HG03521 (cell line): ENCODE measurements around the gene COMMD6.
"Not testable (repeated sequence)": the region's sequence is repeated elsewhere in the genome, so short reads cannot be mapped to it uniquely, and the experiment has no call there.

ENCODE experiments used
- ATAC-seq: cut with Tn5 transposase; IDR thresholded peaks from one replicate; pipeline ENCODE4 v1.9.1; 2021; ENCODE audit warnings: mild to moderate bottlenecking, moderate library complexity; ENCODE audit not compliant: unreplicated experiment

The COMMD6 gene

DNA sequence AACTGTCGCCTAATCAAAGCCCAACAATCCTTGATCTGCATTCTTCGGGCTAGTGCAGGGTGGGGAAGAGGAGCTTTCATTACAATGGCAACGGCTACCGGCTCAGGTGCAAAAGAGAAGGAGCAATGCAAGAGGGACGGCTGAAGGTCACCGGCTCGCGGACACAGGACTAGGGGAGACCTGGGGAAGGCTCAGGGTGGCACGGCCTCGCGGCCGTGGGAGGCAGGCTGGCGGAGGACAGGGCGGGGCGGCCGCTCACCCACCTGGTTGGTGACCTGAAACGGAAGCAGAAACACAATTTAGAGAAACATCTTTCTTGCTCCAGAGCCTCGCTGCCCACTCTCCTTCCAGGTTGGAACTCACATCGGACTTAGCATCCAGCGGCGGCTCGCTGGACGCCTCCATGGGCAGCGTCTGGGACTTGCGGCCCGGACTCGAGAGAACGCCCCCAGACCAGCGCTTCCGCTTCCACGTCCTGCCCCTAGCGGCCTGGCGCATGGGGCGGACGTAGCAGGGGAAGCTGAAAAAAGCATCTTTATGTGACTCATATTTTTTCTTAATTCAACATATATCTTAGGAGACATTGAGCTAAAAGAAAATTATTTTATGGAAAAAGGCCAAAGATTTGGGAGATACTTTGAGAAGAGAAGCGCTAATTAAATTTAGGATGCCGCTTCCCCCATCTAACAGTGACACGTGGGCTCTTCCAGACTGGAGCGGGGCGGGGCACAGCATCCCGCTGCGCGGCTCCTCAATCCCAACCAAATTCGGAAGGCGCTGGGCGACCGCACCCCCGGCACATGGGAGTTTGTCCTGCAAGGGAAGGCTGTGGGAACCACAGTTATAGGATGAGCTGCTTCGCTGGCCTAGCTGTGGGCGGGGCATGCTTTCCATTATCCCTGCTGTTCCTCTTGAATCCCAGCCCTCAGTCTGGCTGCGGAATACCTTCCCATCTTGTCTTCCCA is at the start of gene COMMD6:
Gene COMMD6, minus strand, starts transcription at position 441 of the 965 bp plus-strand sequence. Its CDS starts 36 bp downstream, at position 405.
- ATAC-seq: peak; percentile 97

DNA sequence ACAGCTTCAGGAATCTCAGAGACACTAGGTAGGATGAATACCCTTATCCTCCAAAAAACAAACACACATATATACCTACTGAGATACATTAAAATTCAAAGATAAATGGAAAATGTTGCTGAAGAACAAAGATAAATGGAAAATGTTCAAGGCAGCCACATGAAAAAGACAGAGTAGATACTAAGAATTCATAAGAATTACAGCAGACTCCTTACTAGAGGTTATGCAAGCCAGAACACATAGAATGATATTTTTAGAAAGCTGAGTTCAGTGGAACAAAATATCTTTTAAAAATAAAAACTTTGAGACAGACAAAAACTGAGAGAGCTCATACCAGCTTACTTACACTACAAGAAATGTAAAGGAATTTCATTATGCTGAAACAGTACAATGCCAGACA is 47.5 kb upstream of the COMMD6 start:
- ATAC-seq: no peak

DNA sequence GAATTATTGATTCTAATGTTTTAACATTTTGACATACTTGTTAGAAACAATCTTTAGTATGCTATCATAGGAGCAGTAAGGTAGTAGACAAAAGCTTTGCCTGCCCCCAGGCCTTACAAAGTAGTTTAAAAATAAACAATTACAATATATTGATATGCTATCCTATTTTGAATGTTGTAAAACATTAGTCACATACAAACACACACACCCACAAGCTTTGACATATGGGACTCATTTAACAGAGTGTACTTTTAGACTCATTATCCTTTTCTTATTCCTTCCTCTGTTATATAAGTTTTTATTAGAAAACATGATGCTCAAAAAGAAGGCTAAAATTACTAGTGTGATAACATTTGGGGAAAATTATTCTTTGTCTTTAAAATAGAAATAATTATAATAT is 45.5 kb upstream of the COMMD6 start:
- ATAC-seq: no peak

DNA sequence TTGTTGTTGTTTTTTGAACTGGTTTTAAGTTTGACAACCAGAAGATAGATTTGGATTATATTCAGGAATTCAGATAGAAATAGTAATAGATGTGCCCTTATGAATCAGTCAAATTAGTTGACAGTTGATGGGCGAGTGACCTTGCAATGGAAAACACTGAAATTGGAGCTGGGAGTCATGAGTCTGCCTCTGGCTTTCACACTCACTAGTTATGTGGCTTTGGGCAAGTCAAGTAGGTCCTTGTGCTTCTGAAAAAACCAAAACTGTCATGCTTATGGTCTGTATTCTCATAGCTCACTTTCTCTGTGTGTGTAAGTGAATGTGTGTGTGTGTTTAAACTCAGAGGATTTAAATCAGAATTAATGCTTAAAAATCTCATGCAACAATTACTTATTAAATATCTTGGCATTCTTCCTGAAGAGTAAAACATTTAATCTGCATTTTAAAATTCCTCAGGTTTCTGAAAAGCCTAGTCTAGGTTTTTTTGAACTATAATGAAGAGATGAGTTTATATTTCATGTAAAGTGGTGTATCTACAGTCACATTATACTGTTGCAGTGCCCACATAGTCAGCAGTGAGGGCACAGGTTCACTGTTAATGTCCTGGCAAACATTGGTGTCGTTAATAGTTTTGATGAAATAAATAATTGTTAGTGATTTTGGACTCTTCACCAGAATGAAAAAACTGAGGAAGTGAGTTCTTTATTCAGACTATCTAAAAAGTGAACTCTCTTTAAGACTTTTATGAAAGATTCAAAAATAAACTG is 44.4 kb upstream of the COMMD6 start:
- ATAC-seq: no peak

DNA sequence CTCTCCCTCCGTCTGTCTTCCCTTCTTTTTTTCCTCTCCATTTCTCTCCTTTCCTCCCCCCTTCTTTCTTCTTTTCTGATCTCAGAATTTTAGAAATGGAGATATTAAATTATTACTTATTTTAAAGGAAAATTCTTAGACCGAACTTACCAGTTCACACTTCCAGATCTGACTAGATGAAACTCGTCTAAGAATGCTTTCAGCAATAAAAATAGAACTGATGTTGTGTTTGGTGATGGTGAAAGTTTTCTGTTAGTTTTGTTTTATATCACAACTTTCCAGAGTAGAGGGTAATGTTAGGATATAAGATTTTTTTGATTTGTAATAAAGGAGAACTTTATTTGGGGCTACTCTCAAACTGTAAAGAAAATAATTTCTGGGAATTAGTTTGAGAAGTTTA is 41.9 kb upstream of the COMMD6 start:
- ATAC-seq: no peak

DNA sequence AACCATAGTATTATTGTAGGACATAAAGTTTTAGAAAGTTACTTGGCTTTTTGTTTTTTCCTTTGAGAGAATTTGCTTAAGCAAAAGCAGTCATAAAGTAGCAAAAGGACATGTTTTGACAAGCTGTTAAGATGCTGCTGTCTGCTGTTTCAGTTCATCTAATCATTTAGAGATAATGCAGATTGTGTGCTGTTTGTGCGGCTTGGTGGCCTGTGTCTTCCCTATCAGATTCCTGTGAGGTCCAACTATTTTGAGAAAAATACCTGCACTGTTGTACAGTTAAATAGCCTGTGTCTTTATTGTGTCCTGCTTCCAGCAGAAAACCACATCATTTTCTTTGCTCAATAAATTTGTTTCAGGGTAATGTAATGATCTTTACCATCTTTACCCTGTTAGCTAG is 31.9 kb upstream of the COMMD6 start:
- ATAC-seq: no peak

DNA sequence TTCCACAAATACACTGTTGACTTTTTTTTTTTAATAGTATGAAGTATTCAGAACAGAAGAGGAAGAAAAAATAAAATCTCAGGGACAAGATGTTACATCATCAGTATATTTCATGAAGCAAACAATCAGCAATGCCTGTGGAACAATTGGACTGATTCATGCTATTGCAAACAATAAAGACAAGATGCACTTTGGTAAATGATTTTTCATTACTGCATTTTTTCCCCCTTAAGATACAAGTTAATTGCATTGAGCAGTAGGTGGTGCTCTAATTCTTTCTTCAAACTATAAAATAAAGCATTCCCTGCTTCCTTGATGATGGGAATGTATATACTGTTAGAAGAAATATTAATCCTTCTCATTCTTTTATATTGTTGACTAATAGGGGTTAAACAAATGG is 29.0 kb upstream of the COMMD6 start:
- ATAC-seq: no peak

DNA sequence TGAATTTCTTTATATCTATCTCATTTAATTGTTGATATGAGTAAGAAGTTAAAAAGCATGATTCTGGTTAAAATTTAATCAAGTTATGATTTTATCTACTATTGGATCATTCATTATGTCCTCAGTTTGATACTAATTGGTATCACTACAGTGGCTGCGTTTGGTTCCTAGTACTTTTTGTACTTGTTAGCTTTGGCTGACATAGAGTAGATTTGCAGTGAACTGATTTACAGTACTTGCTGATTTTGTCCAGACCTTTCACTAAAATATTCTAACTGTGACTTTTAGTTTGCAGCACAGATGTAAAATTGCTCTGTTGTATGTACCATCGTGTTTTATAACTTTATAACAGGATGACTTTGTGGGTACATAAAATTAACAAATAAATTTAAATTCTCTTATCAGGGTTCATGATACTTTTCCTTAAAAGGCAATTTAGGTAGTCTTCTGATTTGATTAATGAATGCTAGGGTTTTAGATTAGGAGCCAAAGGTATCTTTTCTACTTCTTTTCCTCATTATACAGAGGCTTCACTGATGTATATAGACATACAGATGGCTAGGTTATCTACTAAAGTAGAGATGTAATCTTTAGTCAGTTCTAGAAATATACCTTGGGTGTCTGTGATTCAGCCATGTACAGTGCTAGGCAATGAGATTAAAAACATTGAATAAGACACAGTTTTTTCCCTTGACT is 20.7 kb upstream of the COMMD6 start:
- no peak for ATAC-seq

DNA sequence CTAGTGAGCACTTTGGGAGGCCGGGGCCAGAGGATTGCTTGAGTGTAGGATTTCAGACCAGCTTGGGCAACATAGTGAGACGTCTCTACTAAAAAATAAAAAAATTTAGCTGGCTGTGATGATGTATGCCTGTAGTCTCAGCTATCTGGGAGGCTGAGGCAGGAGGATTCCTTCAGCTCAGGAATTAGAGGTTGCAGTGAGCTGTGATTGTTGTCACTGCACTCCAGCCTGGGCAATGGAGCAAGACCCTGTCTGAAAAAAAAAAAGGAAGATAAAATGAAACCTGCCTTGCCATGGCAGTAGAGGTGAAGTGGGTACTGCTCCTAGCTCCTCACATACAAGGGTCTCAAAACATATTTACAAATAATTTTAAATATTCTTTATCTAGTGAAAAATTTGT is 19.3 kb upstream of the COMMD6 start:
- ATAC-seq: no peak

DNA sequence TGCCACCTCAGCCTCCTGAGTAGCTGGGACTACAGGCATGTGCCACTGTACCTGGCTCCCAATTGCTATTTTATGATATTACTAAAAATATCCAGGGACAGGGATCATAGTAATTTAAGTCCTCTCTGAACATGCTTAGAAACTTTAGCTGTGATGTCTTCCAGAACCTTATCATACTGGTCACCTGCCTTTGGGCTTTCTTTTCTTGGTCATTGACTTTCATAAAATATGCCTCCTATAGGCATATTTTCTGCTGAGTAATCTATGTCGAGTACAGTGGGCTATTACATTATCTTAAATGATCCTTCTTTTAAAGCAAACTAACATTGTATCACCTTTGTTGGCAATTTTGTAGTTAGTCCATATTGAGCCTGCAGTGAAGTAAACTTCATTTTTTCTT is 18.2 kb upstream of the COMMD6 start:
- no peak for ATAC-seq

DNA sequence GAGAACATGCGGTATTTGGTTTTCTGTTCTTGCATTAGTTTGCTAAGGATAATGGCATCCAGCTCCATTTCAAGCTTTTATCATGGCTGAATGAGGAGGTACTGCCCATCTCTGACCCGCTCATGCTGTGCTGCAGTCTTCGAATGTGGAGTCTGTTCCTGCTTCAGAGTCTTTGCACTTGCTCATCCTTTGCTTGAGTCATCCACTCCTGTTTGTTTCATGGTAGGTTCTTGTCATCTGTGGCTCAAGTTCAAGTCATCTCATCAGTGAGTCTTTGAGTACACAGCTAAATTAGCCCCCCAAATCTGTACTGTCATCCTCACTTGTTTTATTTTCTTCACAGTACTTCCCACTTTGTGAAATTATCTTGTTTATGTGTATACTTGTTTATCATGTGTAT is 17.3 kb upstream of the COMMD6 start:
- ATAC-seq: no peak

DNA sequence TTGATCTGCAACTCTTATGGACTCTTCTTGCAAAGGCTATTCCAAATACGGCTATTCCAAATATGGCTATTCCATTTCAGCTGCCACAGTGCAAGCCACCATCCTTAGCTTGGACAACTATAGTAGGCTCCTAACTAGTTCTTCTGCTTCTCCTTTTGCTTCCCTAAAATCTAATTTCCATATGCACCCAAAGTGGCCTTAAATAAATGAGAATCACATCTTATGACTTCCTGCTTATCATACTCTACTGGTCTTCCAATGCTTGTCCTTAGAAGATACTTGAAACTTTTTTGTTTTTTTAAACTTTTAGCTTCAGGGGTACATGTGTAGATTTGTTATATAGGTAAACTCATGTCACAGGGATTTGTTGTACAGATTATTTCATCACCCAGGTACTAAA is 16.8 kb upstream of the COMMD6 start:
- no peak for ATAC-seq

DNA sequence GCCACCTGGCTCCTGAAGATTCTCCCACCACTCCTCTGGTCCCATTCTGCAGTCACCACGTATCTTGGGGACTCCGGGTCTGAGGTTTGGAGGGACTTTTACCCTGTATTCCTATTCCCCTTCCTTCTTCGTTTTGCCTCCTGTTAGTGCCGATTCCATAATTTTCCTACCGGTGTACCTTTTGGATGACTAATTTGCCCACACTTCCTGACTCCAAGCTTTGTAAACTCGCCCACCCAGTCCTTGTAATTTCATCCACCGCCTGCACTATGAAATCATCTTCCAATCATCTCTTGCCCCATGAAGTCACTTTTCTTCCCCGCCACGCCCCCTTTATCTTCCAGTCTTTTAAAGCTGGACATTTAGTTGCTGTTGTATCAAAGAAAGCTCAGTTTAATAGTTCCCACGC is 12.5 kb upstream of the COMMD6 start:
- peak; percentile 2 for ATAC-seq

DNA sequence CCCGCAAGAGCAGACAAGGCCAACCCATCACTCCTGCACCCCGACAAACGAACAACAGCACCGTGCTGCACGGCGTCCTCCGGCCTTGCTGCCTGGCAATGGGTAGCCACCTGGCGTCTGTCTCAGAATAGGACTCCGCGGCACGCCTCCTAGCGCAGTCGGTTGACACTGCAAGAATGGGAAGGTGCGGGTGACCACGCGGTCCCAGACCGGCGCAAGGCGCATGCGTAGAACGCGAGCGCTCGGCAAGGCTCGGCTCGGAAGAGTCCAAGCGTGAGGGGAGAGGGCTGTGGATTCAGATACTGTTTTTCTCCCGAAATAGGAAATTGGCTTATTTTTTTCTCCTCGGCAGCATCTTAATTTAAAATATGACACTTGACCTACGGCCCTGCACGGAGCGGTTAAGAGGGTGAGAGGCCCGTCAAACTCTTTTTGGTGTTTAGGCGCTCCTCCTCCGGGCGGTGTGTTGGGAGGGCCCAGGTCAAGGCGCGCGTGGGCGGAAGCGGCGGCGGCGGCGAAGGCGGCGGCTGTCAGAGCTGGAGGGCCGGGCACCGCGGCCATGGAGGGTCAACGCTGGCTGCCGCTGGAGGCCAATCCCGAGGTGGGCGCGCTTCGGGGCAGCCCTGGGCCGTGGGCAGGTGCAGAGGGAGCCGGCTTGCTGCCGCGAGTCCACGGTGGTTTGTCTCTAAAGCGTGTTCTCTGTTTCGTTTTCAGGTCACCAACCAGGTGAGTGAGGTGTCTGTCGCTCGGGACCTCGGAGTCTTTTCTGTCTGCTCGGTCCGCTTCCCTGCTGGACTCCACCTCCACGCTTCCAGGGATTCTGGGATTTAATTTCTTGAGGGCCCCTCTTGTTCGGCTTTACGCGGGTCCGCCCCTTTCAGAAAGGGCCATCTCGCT is 11.9 kb upstream of the COMMD6 start, which contains the start of gene UCHL3:
Gene UCHL3, plus strand, starts transcription at position 530 of the 897 bp plus-strand sequence. Its CDS starts 30 bp downstream, at position 560.
- ATAC-seq: peak; percentile 97

DNA sequence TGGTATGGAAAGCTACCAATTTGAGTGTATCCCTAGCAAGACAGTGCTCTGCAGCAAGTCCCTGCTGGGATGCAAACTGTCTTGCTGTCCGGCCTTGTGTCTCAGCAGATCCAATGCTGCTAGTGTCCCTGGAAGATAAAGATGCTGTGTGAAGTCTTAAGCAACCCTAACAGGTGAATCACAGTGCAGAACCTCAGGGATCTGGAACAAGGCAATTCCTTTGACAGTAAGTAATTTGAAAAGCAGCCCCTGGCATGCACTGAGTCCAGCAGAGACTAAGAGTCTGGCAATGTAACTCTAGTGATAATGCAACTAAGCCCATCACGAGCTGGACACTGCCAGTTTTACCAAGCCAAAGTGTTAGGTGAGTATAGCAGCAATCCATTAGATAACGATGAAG is 10.3 kb upstream of the COMMD6 start:
- ATAC-seq: no peak

DNA sequence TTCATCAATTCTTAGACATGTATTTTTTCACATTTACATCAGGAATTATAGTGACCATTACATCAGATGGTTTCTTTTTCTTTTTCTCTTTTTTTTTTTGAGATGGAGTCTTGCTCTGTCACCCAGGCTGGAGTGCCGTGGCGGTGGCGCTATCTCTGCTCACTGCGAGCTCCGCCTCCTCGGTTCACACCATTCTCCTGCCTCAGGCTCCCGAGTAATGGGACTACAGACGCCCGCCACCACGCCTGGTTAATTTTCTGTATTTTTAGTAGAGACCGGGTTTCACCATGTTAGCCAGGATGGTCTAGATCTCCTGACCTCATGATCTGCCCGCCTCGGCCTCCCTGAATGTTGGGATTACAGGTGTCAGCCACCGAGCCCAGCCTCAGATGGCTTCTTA is 7.7 kb upstream of the COMMD6 start:
- ATAC-seq: not testable (repeated sequence)

DNA sequence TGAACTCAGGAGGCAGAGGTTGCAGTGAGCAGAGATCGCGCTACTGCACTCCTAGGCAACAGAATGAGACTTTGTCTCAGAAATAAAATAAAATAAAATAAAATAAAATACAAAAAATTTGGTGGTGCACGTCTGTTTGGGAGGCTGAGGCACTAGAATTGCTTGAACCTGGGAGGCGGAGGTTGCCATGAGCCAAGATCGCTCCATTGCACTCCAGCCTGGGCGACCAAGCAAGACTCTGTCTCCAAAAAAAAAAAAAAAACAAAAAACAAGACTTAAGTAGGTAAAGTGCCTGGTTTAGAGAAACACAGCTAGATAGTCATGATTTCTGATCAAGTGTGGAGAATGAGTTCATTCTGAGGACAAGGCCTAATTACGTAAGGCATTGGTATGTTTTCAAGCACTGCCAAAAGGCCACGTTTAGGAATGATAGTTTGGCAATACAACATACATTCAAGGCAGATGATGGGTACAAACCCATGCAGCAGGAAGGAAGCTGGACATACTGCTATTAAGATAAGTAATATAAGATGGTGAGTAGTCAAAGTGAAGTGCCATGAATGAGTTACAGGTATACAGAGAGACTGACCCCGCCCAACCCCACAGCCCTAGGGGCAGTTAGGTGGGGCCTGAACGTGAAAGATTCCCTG is 7.2 kb upstream of the COMMD6 start:
- no peak for ATAC-seq

DNA sequence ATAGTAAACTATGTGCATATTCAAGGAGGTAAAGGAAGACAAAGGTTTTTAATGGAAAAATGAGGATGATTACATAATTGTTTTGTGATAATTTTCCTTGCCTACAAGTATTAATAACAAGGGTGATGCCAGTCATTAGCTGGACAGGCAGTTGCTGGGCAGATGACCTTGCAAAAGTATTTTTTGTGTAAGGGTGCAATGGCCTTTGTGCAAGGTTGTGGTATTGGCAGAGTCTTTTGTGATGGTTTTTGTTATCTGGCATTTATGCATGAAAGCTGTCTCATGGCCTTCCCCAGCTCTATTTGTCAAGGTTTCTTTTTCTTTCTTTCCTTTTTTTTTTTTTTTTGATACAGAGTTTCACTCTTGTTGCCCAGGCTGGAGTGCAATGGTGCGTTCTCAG is 4.3 kb upstream of the COMMD6 start:
- ATAC-seq: no peak

DNA sequence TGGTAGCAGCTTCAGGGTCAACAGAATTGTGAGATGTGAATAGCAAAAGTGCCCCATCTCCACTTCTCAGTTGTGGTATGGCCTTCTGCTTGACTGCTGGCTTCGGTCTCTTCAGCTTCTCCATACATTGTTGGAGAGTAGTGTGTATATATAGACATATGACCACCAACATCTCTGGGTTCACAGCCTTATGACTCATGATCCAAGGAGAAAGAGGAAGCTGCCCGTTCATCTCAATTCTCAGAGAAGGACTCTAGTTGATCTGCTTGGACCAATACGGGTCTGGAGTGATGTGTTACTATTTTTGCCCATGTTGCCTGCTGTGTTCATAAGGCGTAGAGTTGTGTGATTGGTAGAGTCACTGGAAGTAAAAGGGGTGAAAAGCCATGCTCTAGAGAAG is 3.6 kb upstream of the COMMD6 start:
- ATAC-seq: no peak

DNA sequence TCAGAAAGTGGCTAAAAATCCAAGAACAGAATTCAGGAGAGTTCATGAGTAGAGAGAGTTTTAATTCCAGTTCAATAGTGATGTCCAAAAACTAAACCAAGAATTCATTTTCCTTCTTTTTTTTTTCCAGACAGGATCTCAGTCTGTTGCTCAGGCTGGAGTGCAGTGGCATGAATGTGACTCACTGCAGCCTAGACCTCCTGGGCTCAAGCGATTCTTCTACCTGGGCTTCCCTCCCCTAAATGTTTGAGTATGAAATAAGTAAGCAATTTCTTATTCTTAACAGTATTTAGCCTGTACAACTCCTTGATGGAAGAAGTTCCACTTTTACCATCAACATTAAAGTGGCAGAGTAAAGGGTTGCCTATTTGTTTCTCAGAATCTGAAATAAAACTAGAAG is 3.8 kb downstream of the COMMD6 start:
- ATAC-seq: no peak
